PC-3 (cell line): ENCODE data around the gene CRLF1.
"Not testable (repeated sequence)": the region's sequence is repeated elsewhere in the genome, so short reads cannot be mapped to it uniquely, and the experiment has no call there.

ENCODE experiments used
- CTCF ChIP-seq: fragments of 300-600 bp; sonication (generic); conservative IDR thresholded peaks from 2 replicates; pipeline ENCODE4 v1.5.1; 2017; ENCODE audit warnings: antibody characterized with exemption, low read depth, mild to moderate bottlenecking, low read length
- EZH2 ChIP-seq: fragments of 300-600 bp; sonication (generic); IDR thresholded peaks from one replicate; pipeline ENCODE4 v1.6.1; 2017; ENCODE audit warnings: antibody characterized with exemption, mild to moderate bottlenecking, low read length; ENCODE audit not compliant: unreplicated experiment
- EZH2phosphoT487 ChIP-seq: fragments of 300-600 bp; sonication (generic); IDR thresholded peaks from 2 replicates; pipeline ENCODE4 v1.6.1; 2018; ENCODE audit warnings: mild to moderate bottlenecking, antibody characterized with exemption, low read length, borderline replicate concordance

DNA sequence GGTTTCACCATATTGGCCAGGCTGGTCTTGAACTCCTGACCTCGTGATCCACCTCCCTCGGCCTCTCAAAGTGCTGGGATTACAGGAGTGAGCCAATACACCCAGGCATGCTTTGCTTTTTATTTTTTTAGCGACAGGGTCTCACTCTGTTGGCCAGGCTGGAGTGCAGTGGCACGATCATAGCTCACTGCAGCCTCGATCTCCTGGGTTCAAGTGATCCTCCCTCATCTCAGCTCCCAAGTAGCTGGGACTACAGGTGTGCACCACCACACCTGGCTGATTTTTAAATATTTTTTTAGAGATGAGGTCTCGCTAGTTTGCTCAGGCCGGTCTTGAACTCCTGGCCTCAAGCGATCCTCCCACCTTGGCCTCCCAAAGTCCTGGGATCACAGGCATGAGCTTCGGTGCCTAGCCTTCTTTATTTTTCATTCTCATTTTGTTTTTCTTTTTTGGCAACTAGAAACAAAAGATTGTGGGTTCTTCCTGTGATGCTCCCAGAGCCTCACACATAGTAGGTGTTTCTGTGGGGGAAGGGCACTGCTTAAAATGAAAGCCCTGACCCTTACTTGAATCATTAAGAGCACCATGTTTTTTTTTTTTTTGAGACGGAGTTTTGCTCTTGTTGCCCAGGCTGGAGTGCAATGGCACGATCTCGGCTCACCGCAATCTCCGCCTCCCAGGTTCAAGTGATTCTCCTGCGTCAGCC lies 5.8 kb downstream of the CRLF1 start:
- TF ChIP-seq EZH2, CTCF, EZH2phosphoT487: not testable (repeated sequence)
